Stimulated activated CD4-positive, alpha-beta T cell treated with anti-CD3 and anti-CD28 coated beads, Interleukin-4, amount 100 ng/mL, for 48 hours (primary cell): ENCODE data around the gene NCOR1.
"Not testable (repeated sequence)": the region's sequence is repeated elsewhere in the genome, so short reads cannot be mapped to it uniquely, and the experiment has no call there.

ENCODE experiments used
- DNase-seq, 2 donors: peaks; one replicate each; pipeline ENCODE4 v3.0.0-alpha.2; 2020; ENCODE audit warnings: low read depth in 2 of 2

Gene NCOR1

DNA sequence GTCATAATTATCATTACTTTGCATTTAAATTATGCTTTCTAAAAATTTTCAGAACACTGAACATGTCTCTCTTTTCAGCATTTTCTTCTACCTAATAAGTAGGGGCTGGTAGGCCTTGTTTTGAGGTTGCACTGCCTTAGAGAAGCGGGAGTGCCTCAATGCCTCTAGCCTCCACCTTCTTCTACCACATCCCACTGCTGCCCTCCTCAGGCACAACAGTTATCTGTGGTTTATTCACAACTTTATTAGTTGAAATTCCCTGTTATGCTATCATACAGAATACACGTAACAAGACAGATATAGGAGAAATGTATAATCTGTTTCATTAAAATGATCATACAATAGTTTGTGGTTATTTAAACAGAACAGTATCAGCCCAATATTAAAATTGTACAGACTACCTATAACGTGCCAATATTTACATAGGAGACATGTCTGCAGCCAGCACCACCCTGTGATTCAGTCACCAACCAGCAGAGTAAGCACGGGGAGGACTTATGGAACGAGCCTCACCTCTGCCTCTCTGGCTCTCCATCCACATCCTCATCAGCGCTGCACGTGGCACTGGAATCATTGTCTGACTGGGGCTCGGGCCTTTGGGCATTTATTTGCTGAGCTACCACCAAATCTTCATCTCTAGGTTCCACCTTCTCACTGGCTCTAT, 114.5 kb downstream of the NCOR1 start:
- DNase-seq = no peak

DNA sequence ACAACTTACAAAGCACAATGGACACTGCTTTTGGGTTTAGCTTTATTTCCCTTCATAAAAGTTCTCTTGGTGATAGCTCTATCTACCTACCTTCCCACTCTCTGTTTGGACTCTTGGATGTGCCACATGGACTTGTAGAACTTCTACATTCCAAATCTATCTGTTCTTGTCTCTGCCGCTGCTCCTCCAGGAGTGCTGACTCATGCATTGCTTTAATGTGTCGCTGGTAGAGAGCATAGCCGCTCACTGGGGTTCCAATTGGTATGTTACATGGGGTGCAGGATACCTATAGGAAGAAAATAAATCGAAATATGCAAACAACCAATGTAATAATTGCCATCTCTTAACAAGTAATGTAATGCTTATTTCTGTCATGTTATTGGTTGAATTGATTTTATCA, 123.6 kb downstream of the NCOR1 start:
- DNase-seq = no peak

DNA sequence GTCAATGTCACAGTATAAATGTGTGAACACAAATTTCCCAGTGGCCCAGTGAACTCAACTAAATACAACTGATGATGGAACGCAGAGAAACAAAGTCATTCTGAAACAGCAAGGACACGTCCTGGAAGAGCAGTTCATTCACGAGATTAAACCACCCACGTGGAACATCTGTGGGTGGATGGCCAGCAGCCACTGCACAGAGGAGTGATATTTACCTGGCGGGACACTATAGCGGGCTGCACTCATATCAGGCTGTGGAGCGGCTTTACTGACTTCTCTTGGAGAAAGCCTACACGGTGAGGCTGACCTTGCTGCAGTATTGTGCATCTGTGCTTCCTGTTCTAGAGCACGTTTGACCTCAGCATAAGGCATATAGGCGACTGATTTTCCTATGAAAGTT, 128.4 kb downstream of the NCOR1 start:
- DNase-seq = peak in 1 of 2 donors; percentile 4

DNA sequence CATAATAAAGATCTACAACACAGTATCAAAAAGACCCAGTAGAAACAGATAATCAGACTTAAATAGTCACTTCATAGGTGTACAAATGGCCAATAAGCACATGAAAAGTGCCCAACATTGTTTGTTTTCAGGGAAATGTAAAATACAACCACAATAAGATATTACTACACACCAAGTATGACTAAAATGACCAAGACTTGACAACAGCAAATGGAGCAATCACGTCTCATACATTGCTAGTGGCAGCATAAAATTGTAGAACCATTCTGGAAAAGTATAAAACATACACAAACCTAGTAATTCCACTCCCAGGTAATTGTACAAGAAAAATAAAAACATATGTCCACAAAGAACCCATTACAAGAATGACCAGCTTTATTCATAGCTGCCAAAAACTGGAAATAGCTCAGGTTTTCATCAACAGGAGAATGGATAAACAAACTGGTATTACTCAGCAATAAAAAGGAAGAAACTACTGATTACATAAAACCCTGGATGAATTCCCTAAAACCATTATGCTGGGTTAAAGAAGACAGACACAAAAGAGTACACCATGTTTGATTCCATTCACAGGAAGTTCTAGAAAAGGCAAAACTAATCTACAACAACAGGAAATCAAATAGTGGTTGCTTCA, 130.2 kb downstream of the NCOR1 start:
- no peak for DNase-seq

DNA sequence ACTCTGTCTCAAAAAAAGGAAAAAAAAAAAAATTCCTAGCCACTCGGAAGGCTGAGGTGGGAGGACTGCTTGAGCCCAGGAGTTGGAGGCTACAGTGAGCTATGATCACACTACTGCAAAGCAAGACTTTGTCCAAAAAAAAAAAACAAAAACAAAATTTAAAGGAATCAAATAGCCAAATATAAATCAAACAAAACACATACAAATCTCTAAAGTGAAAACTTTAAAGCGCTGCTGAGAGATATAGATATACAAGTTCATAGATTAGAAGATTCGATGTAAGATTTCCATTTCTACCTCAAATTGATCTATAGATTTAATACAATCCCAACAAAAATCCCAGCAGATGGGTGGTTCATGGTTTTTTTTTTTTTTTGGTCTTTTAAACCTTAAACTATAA, 132.1 kb downstream of the NCOR1 start:
- no peak for DNase-seq

DNA sequence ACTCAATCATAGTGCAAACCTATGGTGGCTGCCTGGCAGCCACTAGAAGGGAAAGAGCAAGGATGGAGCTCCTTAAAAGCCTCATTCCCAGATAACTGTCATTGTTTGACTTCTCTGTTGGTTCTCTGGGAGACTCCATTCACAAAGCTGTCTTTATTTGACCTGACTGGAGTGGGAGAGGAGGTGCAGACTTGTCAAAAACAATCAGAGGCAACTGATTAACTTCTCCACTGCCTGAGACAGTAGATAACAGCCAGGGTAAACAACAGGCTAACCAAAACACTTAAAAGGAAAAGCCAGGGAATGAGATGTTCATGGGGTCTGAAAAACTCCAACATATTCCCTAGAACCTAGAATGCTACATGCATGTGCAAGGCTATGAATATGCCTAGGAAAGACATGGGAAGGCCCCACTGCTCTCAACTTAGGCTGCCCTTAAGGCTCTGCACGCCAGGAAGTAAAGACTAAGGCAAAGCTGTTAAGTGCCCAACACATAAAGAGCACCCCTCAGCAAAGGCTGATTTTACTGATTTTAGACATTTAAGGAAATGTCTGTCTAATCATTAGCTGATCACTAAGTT, 133.7 kb downstream of the NCOR1 start:
- DNase-seq = no peak

DNA sequence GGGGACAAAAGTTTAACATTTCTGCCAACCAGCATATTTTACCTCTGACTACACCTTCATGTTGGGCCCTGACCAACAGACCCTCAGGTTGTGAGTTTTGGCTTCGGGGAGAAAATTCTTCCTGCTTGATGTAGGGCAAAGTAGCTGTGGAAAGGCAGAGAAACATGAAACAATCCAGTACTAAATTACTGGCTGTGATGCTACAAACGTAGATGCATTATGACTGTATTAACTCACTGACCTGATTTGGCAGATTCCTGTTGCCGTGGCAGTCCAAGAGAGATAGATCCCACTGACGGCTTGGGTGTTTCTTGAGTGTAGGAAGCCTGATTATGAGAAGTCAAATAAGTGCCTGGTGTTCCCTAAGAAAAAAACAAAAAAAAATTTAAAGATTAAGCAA, 135.0 kb downstream of the NCOR1 start:
- no peak for DNase-seq

DNA sequence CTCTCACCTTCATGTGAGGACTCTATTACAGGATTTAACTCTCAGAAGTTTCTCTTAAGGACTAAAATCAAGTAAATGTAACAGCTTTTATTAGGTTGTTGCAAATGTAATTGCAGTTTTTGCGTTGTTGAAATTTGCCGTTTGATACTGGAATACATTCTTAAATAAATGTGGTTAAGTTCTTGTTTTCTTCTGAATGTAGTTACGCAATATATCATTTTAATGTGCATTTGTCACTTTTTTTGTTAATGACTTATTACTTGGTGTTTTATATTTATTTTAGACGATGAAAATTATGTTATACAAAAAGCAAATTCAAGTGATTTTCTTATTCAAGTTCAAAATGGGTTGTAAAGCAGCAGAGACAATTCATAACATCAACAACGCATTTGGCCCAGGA, 139.4 kb downstream of the NCOR1 start:
- no peak for DNase-seq

DNA sequence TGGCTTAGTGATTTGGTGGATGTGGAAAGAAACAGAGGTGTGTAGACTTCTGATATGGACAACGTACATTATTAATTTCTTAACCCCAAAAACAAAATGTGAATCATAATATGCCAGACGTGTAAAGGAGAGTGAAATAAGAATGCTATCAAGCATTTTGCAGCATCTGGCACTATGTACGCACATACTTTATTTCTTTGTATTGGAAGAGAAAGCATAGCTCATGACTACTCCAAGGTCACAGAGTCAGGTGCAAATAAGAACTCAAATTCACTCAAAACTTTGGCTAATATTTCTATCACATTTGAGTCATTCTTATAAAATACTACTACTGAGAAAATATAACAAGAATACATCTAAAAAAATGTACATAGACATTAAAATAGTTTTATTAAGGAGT, 140.9 kb downstream of the NCOR1 start:
- DNase-seq = no peak

DNA sequence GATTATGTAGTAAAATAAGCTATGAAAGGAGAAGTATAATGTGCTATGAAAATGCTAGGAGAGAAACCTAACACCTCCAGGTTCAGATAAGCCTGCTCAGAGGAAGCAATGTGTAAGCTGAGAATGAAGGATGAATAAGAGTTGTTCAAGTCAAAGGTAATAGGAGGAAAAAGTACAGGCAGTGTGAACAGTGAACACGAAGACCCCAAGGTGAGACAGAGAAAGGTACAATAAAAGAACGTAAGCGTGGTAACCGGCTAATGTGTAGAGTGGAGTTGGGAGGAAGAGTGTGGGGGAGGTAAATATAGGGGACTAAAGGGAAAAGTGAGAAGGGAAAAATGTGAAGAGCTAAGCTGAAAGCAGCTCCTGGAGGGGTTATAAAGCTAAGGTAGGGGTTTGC, 141.5 kb downstream of the NCOR1 start:
- DNase-seq = no peak

DNA sequence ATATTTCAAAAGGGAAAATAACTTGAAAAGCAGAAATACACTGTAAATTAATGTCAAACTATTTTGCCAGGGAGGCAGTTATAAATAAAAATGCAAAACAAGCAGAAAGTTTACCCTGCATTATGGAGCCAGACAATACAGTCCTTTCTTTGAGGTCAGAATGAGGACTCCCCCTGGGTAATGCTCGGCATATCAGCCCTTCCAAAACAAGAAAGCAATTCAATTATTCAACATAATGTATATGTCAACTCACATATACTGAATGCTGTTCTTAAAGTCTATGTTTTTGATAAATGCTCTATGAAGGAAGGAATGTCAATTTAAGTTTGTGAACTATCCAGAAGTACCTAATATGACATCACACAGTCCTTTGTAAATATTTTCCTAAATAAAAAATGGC, 143.3 kb downstream of the NCOR1 start:
- DNase-seq = no peak

DNA sequence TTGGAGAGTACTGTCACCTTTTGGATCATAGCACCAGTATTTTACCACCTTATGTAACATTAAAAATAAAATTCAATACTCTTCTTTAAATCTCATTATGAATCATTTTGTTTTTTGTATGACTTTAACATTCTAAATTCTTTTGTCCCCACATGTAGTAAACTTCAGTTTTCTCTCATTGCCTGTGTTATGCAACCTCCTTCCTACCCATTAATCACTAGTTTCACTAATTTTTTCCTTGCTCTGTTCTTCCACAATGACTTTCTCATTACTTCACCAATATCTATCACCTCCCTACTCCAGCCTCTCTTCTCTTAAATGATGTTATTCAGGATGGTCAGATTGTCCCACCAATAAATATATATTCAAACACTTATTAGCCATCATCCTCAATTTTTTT, 147.0 kb downstream of the NCOR1 start:
- DNase-seq = no peak

DNA sequence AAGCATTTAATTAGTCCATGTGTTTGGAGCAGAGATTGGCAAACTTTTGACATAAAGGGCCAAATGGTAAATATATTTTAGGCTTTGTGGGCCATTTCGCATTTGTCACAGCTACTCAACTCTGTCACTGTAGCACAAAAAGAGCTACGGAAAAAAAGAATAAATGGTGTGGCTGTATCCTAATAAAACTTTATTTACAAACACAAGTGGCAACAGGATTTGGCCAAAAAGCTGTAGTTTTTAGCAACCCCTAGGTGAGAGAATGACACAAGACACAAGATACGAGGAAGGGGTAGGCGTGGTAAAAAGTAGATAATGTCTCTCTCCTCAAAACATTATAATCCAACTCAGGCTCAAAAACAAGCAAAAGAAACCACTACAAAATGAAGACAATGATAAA, 149.2 kb downstream of the NCOR1 start:
- DNase-seq = no peak

DNA sequence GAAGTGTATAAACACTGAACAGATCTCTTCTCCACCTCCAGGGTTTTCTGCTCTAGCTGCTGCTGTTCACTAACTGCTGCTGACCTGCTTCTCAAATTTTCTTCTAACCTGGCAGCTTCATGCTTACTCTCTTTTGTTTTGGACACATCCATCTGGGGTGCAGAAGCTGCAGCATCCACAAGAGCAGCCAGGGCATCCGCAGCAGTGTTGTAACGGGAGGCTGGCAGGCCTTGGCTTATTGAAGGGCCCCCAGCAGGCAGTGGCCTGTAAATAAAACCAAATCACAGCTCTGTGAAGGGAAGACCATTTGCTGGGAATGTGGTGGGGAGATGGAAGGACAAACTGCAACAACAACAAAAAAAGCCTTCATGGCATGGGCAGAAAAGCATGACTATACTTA, 153.7 kb downstream of the NCOR1 start:
- no peak for DNase-seq

DNA sequence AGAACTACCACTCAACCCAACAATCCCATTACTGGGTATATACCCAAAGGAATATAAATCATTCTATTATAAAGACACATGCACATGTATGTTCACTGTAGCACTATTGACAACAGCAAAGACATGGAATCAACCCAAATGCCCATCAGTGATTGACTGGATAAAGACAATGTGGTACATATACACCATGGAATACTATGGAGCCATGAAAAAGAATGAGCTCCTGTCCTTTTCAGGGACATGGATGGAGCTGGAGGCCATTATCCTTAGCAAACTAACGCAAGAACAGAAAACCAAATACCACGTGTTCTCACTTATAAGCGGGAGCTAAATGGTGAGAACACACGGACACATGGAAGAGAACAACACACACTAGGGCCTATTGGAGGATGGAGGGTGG, 160.2 kb downstream of the NCOR1 start:
- DNase-seq = not testable (repeated sequence)

DNA sequence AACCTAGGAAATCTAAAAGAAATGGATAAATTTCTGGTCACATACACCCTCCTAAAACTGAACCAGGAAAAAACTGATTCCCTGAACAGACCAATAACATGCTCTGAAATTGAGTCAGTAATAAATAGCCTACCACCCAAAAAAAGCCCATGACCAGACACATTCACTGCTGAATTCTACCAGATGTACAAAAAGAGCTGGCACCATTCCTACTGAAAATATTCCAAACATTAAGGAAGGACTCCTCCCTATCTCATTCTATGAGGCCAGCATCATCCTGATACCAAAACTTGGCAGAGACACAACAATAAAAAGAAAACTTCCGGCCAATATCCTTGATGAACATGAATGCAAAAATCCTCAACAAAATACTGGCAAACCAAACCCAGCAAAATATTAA, 162.8 kb downstream of the NCOR1 start:
- no peak for DNase-seq

DNA sequence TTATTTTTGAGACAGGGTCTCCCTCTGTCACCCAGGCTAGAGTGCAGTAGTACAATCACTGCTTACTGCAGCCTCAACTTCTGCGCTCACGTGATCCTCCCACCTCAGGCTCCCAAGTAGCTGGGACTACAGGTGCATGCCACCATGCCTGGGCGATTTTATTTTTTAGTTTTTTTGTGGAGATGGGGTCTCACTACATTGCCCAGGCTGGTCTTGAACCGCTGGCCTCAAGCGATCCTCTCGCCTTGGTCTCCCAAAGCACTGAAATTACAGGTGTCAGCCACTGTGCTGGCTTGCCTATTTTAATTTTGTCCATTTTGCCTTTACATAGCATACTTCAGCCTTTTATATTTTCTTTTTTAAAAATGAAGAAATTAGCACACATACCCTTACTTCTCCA, 164.5 kb downstream of the NCOR1 start:
- DNase-seq = no peak

DNA sequence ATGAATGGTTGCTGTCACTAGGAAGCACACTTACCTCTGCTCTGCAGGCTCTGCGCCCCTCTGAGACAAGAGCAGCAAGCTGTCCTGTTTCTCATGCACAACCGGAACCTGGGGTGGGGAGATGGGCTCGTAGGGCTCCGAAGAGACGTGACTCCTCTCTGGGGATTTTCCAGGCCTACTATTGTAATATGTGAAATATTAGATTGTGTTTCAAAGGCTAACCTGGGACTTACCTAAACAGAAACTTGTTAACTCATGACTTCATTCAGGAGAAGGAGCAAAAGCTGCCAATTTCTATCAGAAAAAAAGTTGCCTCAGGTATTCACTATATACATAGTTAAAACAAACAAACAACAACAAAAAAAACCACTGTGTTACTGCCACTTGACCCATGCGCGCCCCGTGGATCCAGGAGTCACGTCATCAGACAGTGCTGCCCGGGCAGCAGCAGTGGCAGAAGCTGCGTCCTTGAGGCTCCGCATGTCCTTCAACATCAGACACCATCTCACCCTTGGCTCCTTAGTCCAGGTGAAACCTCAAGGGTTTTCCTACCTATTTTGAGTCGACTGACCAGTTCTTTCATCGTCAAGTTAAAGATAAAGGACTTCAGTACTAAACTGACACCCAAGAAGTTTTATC, 166.4 kb downstream of the NCOR1 start:
- DNase-seq = no peak

DNA sequence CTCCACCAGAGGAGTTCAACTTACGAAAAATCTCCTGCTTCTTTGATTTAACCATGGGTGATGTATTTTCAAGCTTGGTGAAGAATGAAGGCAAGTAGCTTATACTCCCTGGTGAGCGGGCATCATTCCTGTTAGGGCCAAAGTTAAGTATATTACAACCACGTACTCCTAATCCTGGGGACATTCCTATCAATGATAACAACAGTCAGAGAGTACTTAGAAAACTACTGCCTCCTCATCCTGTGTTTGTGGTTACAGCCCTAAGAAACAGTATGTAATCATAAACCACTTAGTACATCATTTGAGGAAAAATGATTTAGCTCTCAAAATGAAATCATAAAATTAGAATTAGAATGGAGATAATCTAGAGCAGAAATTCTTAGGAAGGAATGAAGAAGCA, 168.4 kb downstream of the NCOR1 start:
- no peak for DNase-seq

DNA sequence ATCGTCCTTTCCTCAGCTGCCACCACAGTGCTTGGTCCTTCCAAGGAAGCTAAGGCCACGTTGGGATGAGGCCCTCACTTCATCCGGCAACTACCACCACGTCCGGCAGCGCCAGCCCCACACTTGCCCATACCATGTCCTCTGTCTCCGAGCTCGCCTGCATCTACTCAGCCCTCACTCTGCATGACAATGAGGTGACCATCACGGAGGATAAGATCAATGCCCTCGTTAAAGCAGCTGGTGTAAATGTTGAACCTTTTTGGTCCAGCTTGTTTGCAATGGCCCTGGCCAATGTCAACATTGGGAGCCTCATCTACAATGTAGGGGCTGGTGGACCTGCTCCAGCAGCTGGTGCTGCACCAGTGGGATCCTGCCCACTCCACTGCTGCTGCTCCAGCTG, 170.8 kb downstream of the NCOR1 start:
- DNase-seq = no peak

DNA sequence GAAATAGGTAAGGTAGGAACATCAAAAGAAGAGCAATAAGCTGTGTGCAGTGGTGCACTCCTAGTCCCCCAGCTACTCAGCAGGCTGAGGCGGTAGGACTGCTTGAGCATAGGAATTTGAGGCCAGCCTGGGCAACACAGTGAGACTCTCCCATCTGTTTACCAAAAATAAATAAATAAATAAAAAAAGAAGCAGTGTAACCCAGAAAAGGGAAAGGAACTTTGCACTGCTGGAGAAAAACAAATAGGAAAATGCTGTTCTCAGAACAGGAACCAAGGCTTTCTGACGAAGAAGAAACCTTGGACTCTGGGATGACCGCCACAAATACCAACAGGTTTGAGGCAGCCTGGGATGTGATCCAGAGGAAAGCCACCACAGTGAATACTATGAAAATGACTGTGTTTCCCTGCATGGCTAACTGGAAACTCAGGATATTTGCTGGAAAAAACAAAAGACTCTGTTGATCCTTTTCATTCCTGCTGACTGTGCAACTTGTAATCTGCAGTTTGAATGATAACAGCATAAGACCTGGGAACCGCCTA, 174.6 kb downstream of the NCOR1 start:
- no peak for DNase-seq

DNA sequence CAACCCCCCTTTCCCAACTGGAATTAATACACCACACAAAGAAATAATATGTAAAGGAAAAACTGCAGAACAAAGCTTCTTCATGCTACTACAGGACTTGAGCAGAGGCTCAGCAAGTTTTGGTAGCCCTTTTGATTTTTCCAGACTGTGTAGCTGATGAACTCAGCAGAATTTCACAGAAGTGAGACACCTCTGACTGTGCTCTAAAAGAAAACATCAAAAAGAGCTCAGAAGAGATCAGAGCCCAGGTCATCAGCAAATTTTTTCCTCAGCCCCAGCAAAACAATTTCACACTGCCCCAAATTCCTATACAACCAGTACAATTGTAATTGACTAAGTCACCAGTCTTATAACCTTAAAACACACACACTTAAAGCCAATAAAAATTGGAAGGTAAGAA, 177.7 kb downstream of the NCOR1 start:
- DNase-seq = no peak

DNA sequence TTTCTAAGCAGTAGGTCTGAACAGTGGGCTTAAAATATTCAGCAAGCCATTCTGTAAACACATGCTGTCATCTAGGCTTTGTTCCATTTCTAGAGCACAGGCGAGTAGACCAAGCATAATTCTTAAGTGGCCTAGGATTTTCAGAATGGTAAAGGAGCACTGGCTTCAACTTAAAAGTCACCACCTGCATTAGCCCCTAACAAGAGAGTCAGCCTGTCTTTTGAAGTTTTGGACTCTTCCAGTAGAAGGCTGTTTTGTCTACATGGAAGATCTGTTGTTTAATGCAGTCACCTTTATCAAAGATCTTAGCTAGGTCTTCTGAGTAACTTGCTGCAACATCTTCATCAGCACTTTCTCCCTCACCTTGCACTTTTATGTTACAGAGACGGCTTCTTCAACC, 179.1 kb downstream of the NCOR1 start:
- DNase-seq = no peak
